ENCODE measurements around the gene ROCK2. TPM values are rescaled to one million over a fixed set of nuclear protein-coding genes. Genes with fewer than 3 reads are reported as not detected.

The ROCK2 gene
- polyA plus RNA-seq, 1 of the 3 experiments (the other 2 are of a cell fraction), result 4.2 TPM

GRCh38 chr2:11242542-11243174, 101.8 kb downstream of the ROCK2 start:
- 93% methylated on average over 2 of the region's 2 CpGs for WGBS (ENCODE audit: low lambda C conversion rate)
- Histone ChIP-seq H3K9me3 (no peaks in the 10 kb centered on the region), H4K20me1 (ENCODE audit: insufficient read depth) (no peaks in the 10 kb centered on the region), H3K4me1 (ENCODE audit: control insufficient read depth in 1 of 2, insufficient read depth in 2 of 2, low read depth in 1 of 2, low read length in 1 of 2) (peaks cover 0 to 5% of the 10 kb centered on the region in 2 experiments; a peak in 1 of 4 replicates), H3K79me2 (ENCODE audit: insufficient read depth) (peaks cover 75% of the 10 kb centered on the region), H3K9ac (no peak overlapping the region), H3K27me3 (ENCODE audit: insufficient read depth) (no peaks in the 10 kb centered on the region), H3K4me3 (ENCODE audit: low read depth in 2 of 2, low read length in 1 of 2) (no peak overlapping the region), H3K9me2 (no peaks in the 10 kb centered on the region), H2AFZ (ENCODE audit: low read depth) (no peak overlapping the region), H3K36me3 (replicated peaks in 1 of 2; ENCODE audit: control insufficient read depth in 1 of 2, insufficient read depth in 2 of 2, low read length in 1 of 2) (peaks cover 6 to 26% of the 10 kb centered on the region in 2 experiments), H3F3A (replicated peaks; ENCODE audit: insufficient read depth) (peaks cover 20% of the 10 kb centered on the region), H3K27ac (ENCODE audit: low read depth in 2 of 2, low read length in 1 of 2) (no peak overlapping the region), H3K4me2 (no peak overlapping the region)
- no peak for DNase-seq
- no peak for TF ChIP-seq SIN3A (IDR thresholded peaks at IDR 0.05; ENCODE audit: borderline replicate concordance, low read depth, low read length)
- no peak for TF ChIP-seq CHD2 (IDR thresholded peaks at IDR 0.05; ENCODE audit: low read length, partially characterized antibody)
- TF ChIP-seq POLR2AphosphoS5 (IDR thresholded peaks at IDR 0.05; ENCODE audit: low read depth, low read length), result no peak
- TF ChIP-seq PBX3 (IDR thresholded peaks at IDR 0.05), result no peak
- no peak for TF ChIP-seq USF2 (IDR thresholded peaks at IDR 0.05; ENCODE audit: borderline replicate concordance, low read depth, low read length)
- TF ChIP-seq MXI1 (IDR thresholded peaks at IDR 0.05; ENCODE audit: low read depth, low read length), result no peak
- no peak for TF ChIP-seq EZH2phosphoT487 (IDR thresholded peaks at IDR 0.05; ENCODE audit: borderline replicate concordance, low read depth)
- no peak for TF ChIP-seq NRF1 (IDR thresholded peaks at IDR 0.05; ENCODE audit: low read depth, low read length)
- TF ChIP-seq YY1 (IDR thresholded peaks at IDR 0.05; ENCODE audit: low read depth), result no peak
- CTCF ChIA-PET, result interaction anchor here (1.0 to 2.2 kb wide), 3 partner anchors 9 to 340 kb away, joined by 3 to 10 read pairs (median 4); no protein-coding TSS in a partner anchor
- POLR2A ChIA-PET, result no interaction called here

- POLR2A ChIA-PET, result no interaction called here
- 100% methylated on average over 3 of the region's 3 CpGs for WGBS (ENCODE audit: low lambda C conversion rate)
- CTCF ChIA-PET, result interaction anchor here (0.6 to 2.2 kb wide), 4 partner anchors 8 to 341 kb away, joined by 3 to 10 read pairs (median 4); no protein-coding TSS in a partner anchor
Observed at GRCh38 chr2:11241412-11242203, 102.8 kb downstream of the ROCK2 start.

More at GRCh38 chr2:11241412-11242203, 102.8 kb downstream of the ROCK2 start:
- TF ChIP-seq GABPA (IDR thresholded peaks at IDR 0.05; ENCODE audit: low read depth), result no peak
- TF ChIP-seq SMC3 (IDR thresholded peaks at IDR 0.05; ENCODE audit: low read depth, low read length), result no peak
- no peak for TF ChIP-seq SIN3A (IDR thresholded peaks at IDR 0.05; ENCODE audit: borderline replicate concordance, low read depth, low read length)
- no peak for TF ChIP-seq MXI1 (IDR thresholded peaks at IDR 0.05; ENCODE audit: low read depth, low read length)
- H3K27ac ChIP-seq (ENCODE audit: low read depth in 2 of 2, low read length in 1 of 2), result no peak overlapping the region
- peaks cover 81% of the 10 kb centered on the region for H3K79me2 ChIP-seq (ENCODE audit: insufficient read depth)
- H2AFZ ChIP-seq (ENCODE audit: low read depth), result no peak overlapping the region
- H3K9me3 ChIP-seq, result no peaks in the 10 kb centered on the region
- H3K4me1 ChIP-seq (ENCODE audit: control insufficient read depth in 1 of 2, insufficient read depth in 2 of 2, low read depth in 1 of 2, low read length in 1 of 2), result peaks cover 0 to 5% of the 10 kb centered on the region in 2 experiments; a peak in 1 of 4 replicates
- no peak overlapping the region for H3K4me2 ChIP-seq
- no peaks in the 10 kb centered on the region for H4K20me1 ChIP-seq (ENCODE audit: insufficient read depth)
- H3K36me3 ChIP-seq (replicated peaks in 1 of 2; ENCODE audit: control insufficient read depth in 1 of 2, insufficient read depth in 2 of 2, low read length in 1 of 2), result peaks cover under 1 to 16% of the 10 kb centered on the region in 2 experiments
- H3K27me3 ChIP-seq (ENCODE audit: insufficient read depth), result no peaks in the 10 kb centered on the region
- H3K9me2 ChIP-seq, result no peaks in the 10 kb centered on the region
- no peak overlapping the region for H3K4me3 ChIP-seq (ENCODE audit: low read depth in 2 of 2, low read length in 1 of 2)
- no peak overlapping the region for H3K9ac ChIP-seq
- H3F3A ChIP-seq (replicated peaks; ENCODE audit: insufficient read depth), result peaks cover 20% of the 10 kb centered on the region
- no peak for DNase-seq

Measured in SK-N-SH (cell line).